CD14-positive monocyte (primary cell): Measurements from ENCODE around the gene BAD. TPM values are rescaled to one million over a fixed set of nuclear protein-coding genes. Genes with fewer than 3 reads are reported as not detected.

Experiments
- DNase-seq, 3 donors: peaks; one replicate each; pipeline ENCODE4 v3.0.0-alpha.2; 2011 to 2022
- H2AFZ ChIP-seq: 2 replicates; pipeline ENCODE4 v1.6.0; 2012; ENCODE audit warnings: mild to moderate bottlenecking, low read depth, low read length, inconsistent platforms; ENCODE audit not compliant: insufficient read depth, poor library complexity, severe bottlenecking
- H3K27ac ChIP-seq, 2 donors: 1 replicate in 1 of 2; 2 replicates in 1 of 2; pipeline ENCODE4 v1.5.1; 2012 to 2013; ENCODE audit warnings: low read length in 2 of 2, control low read depth in 1 of 2, inconsistent platforms in 1 of 2, low read depth in 1 of 2, mild to moderate bottlenecking in 1 of 2
- H3K27me3 ChIP-seq, 2 donors: one replicate each; pipeline versions ENCODE4 v1.6.0 to v1.6.1; 2011 to 2013; ENCODE audit warnings: low read length in 2 of 2; ENCODE audit not compliant: control insufficient read depth in 2 of 2, insufficient read depth in 2 of 2
- H3K36me3 ChIP-seq, 2 donors: replicated peaks in 1 of 2; 1 replicate in 1 of 2; 2 replicates in 1 of 2; pipeline versions ENCODE4 v1.5.1 to v1.6.1; 2012 to 2013; ENCODE audit warnings: low read length in 2 of 2, control low read depth in 1 of 2, inconsistent platforms in 1 of 2, mild to moderate bottlenecking in 1 of 2; ENCODE audit not compliant: insufficient read depth in 2 of 2, control insufficient read depth in 1 of 2
- H3K4me1 ChIP-seq, 2 donors: 1 replicate in 1 of 2; 2 replicates in 1 of 2; pipeline versions ENCODE4 v1.5.1 to v1.6.1; 2012 to 2013; ENCODE audit warnings: low read length in 2 of 2, control low read depth in 1 of 2, inconsistent platforms in 1 of 2, mild to moderate bottlenecking in 1 of 2, moderate library complexity in 1 of 2; ENCODE audit not compliant: insufficient read depth in 2 of 2, control insufficient read depth in 1 of 2
- H3K4me2 ChIP-seq: replicated peaks from 2 replicates; pipeline ENCODE3; 2012; ENCODE audit warnings: low read length, moderate library complexity, mild to moderate bottlenecking; ENCODE audit not compliant: poor library complexity, severe bottlenecking; ENCODE audit errors: extremely low read depth
- H3K4me3 ChIP-seq, 3 experiments: fragments of 200-600 bp in 1 of 3; sonication (generic) in 1 of 3; replicated peaks in 1 of 3; 1 replicate in 2 of 3; 2 replicates in 1 of 3; pipeline ENCODE4 v1.5.1; 2011 to 2013; ENCODE audit warnings: low read length in 3 of 3, mild to moderate bottlenecking in 3 of 3, control low read depth in 2 of 3, low read depth in 2 of 3, inconsistent platforms in 1 of 3, moderate library complexity in 1 of 3
- H3K79me2 ChIP-seq: 2 replicates; pipeline ENCODE4 v1.6.0; 2012; ENCODE audit warnings: mild to moderate bottlenecking, control low read depth, inconsistent platforms, low read length, moderate library complexity; ENCODE audit not compliant: insufficient read depth
- H3K9ac ChIP-seq: 2 replicates; pipeline ENCODE4 v1.6.0; 2017; ENCODE audit warnings: low read length, mild to moderate bottlenecking; ENCODE audit not compliant: insufficient read depth, poor library complexity, severe bottlenecking
- H3K9me3 ChIP-seq, 2 donors: replicated peaks in 1 of 2; 1 replicate in 1 of 2; 2 replicates in 1 of 2; pipeline versions ENCODE4 v1.5.1 to v1.6.1; 2012 to 2013; ENCODE audit warnings: low read length in 2 of 2, control low read depth in 1 of 2; ENCODE audit not compliant: control insufficient read depth in 1 of 2, insufficient read depth in 1 of 2
- H4K20me1 ChIP-seq: 2 replicates; pipeline ENCODE4 v1.6.0; 2012; ENCODE audit warnings: mild to moderate bottlenecking, low read length, control low read depth, moderate library complexity; ENCODE audit not compliant: insufficient read depth
- H3K27ac Mint-ChIP-seq, 7 donors: one replicate each; pipeline ENCODE4 v1.8.0; 2020; ENCODE audit warnings: mild to moderate bottlenecking in 7 of 7, mixed read lengths in 7 of 7, moderate library complexity in 6 of 7, inconsistent platforms in 2 of 7
- H3K27me3 Mint-ChIP-seq, 3 donors: one replicate each; pipeline ENCODE4 v1.8.0; 2021 to 2022; ENCODE audit warnings: low read depth in 3 of 3, mild to moderate bottlenecking in 3 of 3, mixed read lengths in 3 of 3, moderate library complexity in 3 of 3, inconsistent platforms in 1 of 3
- H3K36me3 Mint-ChIP-seq, 2 donors: one replicate each; pipeline ENCODE4 v1.8.0; 2020; ENCODE audit warnings: mixed read lengths in 2 of 2, inconsistent platforms in 1 of 2, mild to moderate bottlenecking in 1 of 2
- H3K4me1 Mint-ChIP-seq: one replicate; pipeline ENCODE4 v1.8.0; 2020; ENCODE audit warnings: mild to moderate bottlenecking, mixed read lengths
- H3K4me3 Mint-ChIP-seq, 2 donors: one replicate each; pipeline ENCODE4 v1.8.0; 2020; ENCODE audit warnings: mild to moderate bottlenecking in 2 of 2, mixed read lengths in 2 of 2, moderate library complexity in 1 of 2
- H3K9me3 Mint-ChIP-seq, 7 donors: one replicate each; pipeline ENCODE4 v1.8.0; 2020 to 2022; ENCODE audit warnings: mixed read lengths in 7 of 7, mild to moderate bottlenecking in 6 of 7, moderate library complexity in 6 of 7, inconsistent platforms in 2 of 7
- CTCF ChIP-seq: fragments of 200-600 bp; IDR thresholded peaks from one replicate; pipeline ENCODE4 v1.8.0; 2022; ENCODE audit warnings: antibody characterized with exemption, mild to moderate bottlenecking
- WGBS: methylation state at CpG from one replicate; pipeline ENCODE4 v1.1.5; 2013; ENCODE audit warnings: missing lambda C conversion rate; ENCODE audit not compliant: insufficient coverage; 5-methylcytosine and 5-hydroxymethylcytosine counted together
- intact Hi-C, 2 donors: fragments of 100-400 bp; cut with micrococcal nuclease; formaldehyde crosslinking; loops; one replicate each; pipeline versions ENCODE4 v1.15.0 to v1.15.1; 2023
- polyA plus RNA-seq, 3 donors: library from polyadenylated mRNA; depleted of rRNA in 1 of 3; unstranded in 2 of 3; stranded (reverse) in 1 of 3; fragments of 300-500 nt in 2 of 3; fragments of >200 nt in 1 of 3; fragmentation: Illumina TruSeq in 2 of 3; gene quantifications; 1 replicate in 2 of 3; 2 replicates in 1 of 3; pipeline ENCODE4 v1.2.3, GENCODE V29; 2012 to 2021

Gene BAD
- polyA plus RNA-seq, 3 donors: 21.1 to 63.2 (median 48.7) TPM

- H3K4me3 ChIP-seq: peak overlapping the region in 1 of 3 experiments; percentile 87
- WGBS: 86% methylated on average over 7 of the region's 8 CpGs
These were observed 31.4 kb downstream of the BAD start for GRCh38 chr11:64253043-64253442.

More at GRCh38 chr11:64253043-64253442, 31.4 kb downstream of the BAD start:
- no peaks in the 10 kb centered on the region for H3K9me3 ChIP-seq
- no peak for DNase-seq
- peaks cover 25 to 39% of the 10 kb centered on the region in 2 donors for H3K4me1 ChIP-seq
- no peak overlapping the region for H3K27ac ChIP-seq
- peaks cover 0 to under 1% (median 0%) of the 10 kb centered on the region in 7 donors for H3K9me3 Mint-ChIP-seq
- H3K36me3 ChIP-seq: peaks cover 27 to 38% of the 10 kb centered on the region in 2 donors
- peaks cover 30% of the 10 kb centered on the region for H3K4me1 Mint-ChIP-seq
- peak overlapping the region; percentile 39 to 89 for H3K4me3 Mint-ChIP-seq
- intact Hi-C loops: loop anchor here (2.0 to 5.0 kb wide), 2 partner anchors 16 to 34 kb away; partner anchors contain the start of gene GPR137 (in 1 of the 2)
- no peak for TF ChIP-seq CTCF
- H3K9ac ChIP-seq: no peak overlapping the region
- H4K20me1 ChIP-seq: peaks cover 28% of the 10 kb centered on the region
- H3K27ac Mint-ChIP-seq: no peak overlapping the region
- H3K4me2 ChIP-seq: peak overlapping the region; percentile 98
- no peaks in the 10 kb centered on the region for H3K27me3 ChIP-seq
- H3K27me3 Mint-ChIP-seq: peaks cover 3 to 10% (median 8%) of the 10 kb centered on the region in 3 donors
- H3K36me3 Mint-ChIP-seq: peaks cover 25 to 39% of the 10 kb centered on the region in 2 donors
- H2AFZ ChIP-seq: no peak overlapping the region
- peaks cover 18% of the 10 kb centered on the region for H3K79me2 ChIP-seq
